Lower leg skin (tissue), 3 donors: ENCODE measurements around the gene KCNMA1.

Source experiments
- POLR2A ChIP-seq, 2 donors: fragments of 450-650 bp; IDR thresholded peaks; one replicate each; pipeline ENCODE4 v1.6.1; 2016 to 2017; ENCODE audit warnings: antibody characterized with exemption in 2 of 2, mild to moderate bottlenecking in 1 of 2, moderate library complexity in 1 of 2
- TF ChIP-seq, protein P1 (sequence below), 3 donors: fragments of 450-650 bp; IDR thresholded peaks; one replicate each; pipeline ENCODE4 v1.5.1; 2016; ENCODE audit warnings: antibody characterized with exemption in 3 of 3, mild to moderate bottlenecking in 3 of 3, moderate library complexity in 2 of 3

DNA sequence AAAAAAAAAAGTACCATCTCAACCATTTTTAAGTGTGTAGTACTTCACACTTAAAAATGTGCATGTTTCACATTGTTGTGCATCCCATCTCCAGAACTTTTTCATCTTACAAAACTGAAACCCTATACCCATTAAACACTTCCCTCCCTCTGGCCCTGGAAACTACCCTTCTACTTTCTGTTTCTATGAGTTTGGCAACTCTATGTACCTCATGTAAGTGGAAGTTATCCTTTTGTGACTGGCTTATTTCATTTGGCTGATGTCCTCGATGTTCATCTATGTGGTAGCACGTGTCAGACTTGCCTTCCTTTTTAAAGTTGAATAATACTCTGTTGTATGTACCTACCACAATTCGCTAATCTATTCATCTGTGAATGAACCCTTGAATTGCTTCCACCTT is 12.2 kb downstream of the KCNMA1 start:
- TF ChIP-seq, protein P1, sequence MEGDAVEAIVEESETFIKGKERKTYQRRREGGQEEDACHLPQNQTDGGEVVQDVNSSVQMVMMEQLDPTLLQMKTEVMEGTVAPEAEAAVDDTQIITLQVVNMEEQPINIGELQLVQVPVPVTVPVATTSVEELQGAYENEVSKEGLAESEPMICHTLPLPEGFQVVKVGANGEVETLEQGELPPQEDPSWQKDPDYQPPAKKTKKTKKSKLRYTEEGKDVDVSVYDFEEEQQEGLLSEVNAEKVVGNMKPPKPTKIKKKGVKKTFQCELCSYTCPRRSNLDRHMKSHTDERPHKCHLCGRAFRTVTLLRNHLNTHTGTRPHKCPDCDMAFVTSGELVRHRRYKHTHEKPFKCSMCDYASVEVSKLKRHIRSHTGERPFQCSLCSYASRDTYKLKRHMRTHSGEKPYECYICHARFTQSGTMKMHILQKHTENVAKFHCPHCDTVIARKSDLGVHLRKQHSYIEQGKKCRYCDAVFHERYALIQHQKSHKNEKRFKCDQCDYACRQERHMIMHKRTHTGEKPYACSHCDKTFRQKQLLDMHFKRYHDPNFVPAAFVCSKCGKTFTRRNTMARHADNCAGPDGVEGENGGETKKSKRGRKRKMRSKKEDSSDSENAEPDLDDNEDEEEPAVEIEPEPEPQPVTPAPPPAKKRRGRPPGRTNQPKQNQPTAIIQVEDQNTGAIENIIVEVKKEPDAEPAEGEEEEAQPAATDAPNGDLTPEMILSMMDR (IDR thresholded peaks at IDR 0.05), result no peak
- no peak for TF ChIP-seq POLR2A (IDR thresholded peaks at IDR 0.05)
